Measurements from ENCODE around the gene GATA2.

Gene GATA2

DNA sequence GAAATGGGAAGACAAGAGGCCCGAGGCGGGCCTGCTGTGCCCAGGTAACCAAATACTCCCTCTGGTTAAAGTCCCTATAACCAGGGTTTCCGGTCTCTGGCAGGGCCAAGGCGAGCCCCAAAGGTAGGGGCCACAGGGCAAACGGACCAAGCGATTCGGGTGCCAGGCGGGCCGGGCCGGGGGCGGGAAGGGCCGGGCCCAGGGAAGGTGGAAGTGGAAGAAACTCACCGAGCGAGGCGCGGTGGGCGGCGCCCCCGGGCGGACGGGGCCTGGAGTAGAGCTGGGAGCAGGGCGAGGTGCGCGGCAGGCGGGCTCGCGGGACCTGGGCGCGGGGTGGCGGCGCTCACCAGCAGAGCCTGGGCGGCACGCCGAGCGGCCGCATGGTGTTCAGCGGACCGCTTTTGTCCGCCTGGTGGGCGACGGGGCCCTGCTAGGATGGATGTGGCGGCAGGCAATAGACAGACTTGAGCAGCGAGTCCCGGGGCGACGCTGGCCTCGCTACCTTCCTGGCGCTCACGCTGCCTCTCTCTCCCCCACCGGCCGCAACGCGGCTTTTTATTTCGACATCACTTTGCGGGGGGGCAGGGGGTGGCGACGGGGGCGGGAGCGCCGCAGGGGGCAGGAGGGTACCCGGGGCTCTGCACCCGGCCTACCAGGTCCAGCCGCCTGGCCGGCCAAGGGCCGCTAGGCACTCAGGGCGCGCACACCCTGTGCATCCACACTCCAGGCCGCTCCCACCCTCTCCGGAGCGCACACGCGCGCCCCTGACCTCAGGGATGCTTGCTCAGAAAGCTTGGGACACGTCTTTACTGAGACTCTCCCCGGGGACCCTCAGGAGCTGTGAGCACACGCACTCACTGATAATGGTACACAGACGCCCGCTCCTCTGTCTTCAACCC, at the start of gene GATA2:
Gene GATA2, minus strand, starts transcription at position 531 of the 899 bp plus-strand sequence. CDS start 6,170 bp downstream, outside the sequence.
- ATAC-seq = no peak

GRCh38 chr3:128541246-128541645, 48.2 kb upstream of the GATA2 start:
- no peak for ATAC-seq

DNA sequence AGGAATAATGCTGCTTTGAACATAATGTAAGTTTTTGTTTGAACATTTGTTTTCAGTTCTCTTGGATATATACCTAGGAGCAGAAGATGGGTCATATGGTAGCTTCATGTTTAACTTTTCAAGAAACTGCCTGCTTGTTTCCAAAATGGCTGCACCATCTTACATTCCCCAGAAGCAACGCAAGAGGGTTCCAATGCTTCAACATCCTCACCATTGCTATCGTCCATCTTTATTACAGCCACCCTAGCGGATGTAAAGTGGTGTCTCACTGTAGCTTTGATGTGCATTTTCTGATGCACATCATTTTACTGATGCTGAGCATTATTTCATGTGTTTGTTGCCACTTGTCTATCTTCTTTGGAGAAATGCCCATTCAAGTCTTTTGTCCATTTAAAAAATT, 46.4 kb upstream of the GATA2 start:
- ATAC-seq = no peak

- no peak for ATAC-seq
These were observed 44.2 kb upstream of the GATA2 start for GRCh38 chr3:128537091-128537703.

- ATAC-seq = no peak
These were observed 39.3 kb upstream of the GATA2 start for GRCh38 chr3:128532012-128532983.

GRCh38 chr3:128524374-128525299, 31.6 kb upstream of the GATA2 start:
- no peak for ATAC-seq

GRCh38 chr3:128523591-128523990, 30.6 kb upstream of the GATA2 start:
- ATAC-seq = no peak

- no peak for ATAC-seq
These were observed 28.7 kb upstream of the GATA2 start for GRCh38 chr3:128521715-128522114.

GRCh38 chr3:128518587-128519490, 25.8 kb upstream of the GATA2 start:
- ATAC-seq = no peak

GRCh38 chr3:128517648-128518047, 24.6 kb upstream of the GATA2 start:
- no peak for ATAC-seq

DNA sequence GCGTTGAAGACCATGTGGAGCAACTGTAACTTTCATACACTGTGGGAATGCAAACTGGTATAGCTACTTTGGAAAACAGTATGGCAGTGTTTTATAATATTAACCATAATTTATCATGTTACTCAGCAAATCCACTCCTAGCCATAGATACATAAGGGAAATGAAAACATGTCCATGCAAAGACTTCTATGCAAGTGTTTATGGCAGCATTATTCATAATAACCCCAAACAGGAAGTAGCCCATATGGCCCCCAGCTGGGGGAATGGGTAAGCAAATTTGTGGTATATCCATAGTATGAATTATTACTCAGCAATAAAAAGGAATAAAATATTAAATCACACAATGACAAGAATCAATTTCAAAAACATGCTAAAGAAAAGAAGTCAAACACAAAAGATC, 23.0 kb upstream of the GATA2 start:
- no peak for ATAC-seq

DNA sequence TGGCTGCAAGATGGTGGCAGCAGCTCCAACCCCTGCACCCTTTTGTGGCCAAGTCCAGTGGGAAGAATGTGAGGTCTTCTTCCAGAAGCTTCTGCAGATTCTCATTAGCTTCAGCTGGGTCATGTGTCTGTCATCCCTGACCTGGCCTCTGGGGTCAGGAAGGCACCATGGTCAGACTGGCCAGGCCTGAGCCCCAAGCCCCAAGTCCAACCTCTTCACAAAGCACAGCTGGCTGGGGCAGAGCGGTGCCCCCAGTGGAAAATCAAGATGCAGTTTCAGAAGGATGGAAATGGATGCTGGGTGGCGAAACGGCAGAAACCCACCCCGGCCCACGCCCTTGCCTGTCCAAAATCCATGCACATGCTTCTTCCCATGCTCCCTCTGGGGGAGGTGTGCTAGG, 15.9 kb upstream of the GATA2 start:
- no peak for ATAC-seq

DNA sequence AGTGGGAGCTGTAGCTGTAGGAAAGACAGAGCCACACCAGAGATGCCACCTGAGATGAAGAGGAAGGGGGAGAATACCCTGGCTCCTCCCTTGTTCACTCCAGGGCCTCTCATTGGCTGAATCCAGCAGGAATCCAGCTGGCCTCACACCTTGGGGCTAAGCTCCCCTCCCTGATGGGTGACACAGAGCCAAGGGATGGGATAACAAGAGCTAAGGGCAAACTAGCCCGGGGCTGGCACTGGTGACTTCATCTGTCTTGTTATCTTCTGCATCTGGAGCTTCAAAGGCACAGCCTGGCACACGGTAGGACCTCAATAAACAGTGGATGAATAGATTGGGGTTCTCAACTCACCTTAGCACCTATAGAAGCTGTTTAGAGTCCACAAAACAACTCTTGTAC, 13.8 kb upstream of the GATA2 start:
- no peak for ATAC-seq

GRCh38 chr3:128505771-128506170, 12.8 kb upstream of the GATA2 start:
- ATAC-seq = no peak

- no peak for ATAC-seq
These were observed 12.1 kb upstream of the GATA2 start for GRCh38 chr3:128504963-128505730.

GRCh38 chr3:128504533-128504915, 11.5 kb upstream of the GATA2 start:
- no peak for ATAC-seq

- ATAC-seq = no peak
These were observed 10.9 kb upstream of the GATA2 start for GRCh38 chr3:128503751-128504532.

DNA sequence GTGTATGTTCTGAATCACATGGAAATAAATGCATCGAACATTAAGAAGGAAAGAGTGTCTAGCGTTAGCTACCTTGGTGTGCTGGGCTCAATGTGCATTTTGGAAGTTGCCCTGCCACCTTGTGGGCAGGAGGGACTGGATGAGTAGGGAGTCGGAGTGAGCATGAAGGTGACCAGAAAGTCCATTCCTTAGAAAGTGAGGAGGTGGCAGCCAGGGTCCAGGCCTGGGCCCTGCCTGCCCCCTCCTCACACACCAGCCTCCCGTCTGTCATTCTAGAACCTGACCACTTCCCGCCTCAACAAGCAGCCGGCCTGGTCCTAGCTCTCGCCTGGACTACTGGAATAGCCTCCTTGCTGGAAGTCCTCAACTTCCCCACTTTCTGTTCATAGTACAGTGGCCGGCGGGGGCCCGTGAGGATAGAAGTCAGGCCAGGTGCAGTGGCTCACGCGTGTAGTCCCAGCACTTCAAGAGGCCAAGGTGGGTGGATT, 10.2 kb upstream of the GATA2 start:
- no peak for ATAC-seq

- ATAC-seq = no peak
These were observed 9.7 kb upstream of the GATA2 start for GRCh38 chr3:128502712-128503111.
